Stimulated activated CD4-positive, alpha-beta T cell treated with anti-CD3 and anti-CD28 coated beads, Interleukin-1b, Interleukin-23, amount 100 ng/mL, for 48 hours (primary cell): ENCODE data around the gene SMURF2.

Source experiments
- DNase-seq: peaks from one replicate; pipeline ENCODE4 v3.0.0-alpha.2; 2020

The SMURF2 gene

GRCh38 chr17:64500862-64501765 lies 161.0 kb downstream of the SMURF2 start:
- DNase-seq, result no peak

- no peak for DNase-seq
Observed at GRCh38 chr17:64500487-64500859, 161.6 kb downstream of the SMURF2 start.

- DNase-seq, result no peak
Observed at GRCh38 chr17:64499805-64500486, 162.2 kb downstream of the SMURF2 start.

- no peak for DNase-seq
Observed at GRCh38 chr17:64498308-64499203, 163.6 kb downstream of the SMURF2 start.

- DNase-seq, result no peak
Observed at GRCh38 chr17:64497565-64498035, 164.5 kb downstream of the SMURF2 start.

- DNase-seq, result peak; percentile 95
Observed at GRCh38 chr17:64496786-64497564, 165.1 kb downstream of the SMURF2 start, which contains the start of gene POLG2. Gene POLG2, minus strand, starts transcription at chr17:64497054. Its CDS starts 86 bp downstream, at chr17:64496968.

GRCh38 chr17:64496348-64496785 lies 165.7 kb downstream of the SMURF2 start:
- DNase-seq, result no peak
